Hippocampal formation (tissue), 2 donors: Measurements from ENCODE around the gene MUCL3.
"Not testable (repeated sequence)": the region's sequence is repeated elsewhere in the genome, so short reads cannot be mapped to it uniquely, and the experiment has no call there.

Experiments used
- DNase-seq, 2 donors: peaks; one replicate each; lab custom pipeline; 2025; lab: John Stamatoyannopoulos, UW

The MUCL3 gene

GRCh38 chr6:30979690-30980089 is 38.9 kb downstream of the MUCL3 start:
- DNase-seq = no peak

GRCh38 chr6:30981942-30982772 is 41.4 kb downstream of the MUCL3 start:
- no peak for DNase-seq

GRCh38 chr6:30983439-30983838 is 42.7 kb downstream of the MUCL3 start, which contains the start of gene MUC21:
TSS of gene MUC21 (plus strand) at chr6:30983718. CDS start at chr6:30983959, 241 bp downstream.
- no peak for DNase-seq

- DNase-seq = no peak
These were observed 44.7 kb downstream of the MUCL3 start for GRCh38 chr6:30985490-30985889.

- DNase-seq = no peak
These were observed 46.5 kb downstream of the MUCL3 start for GRCh38 chr6:30987304-30987703.

- DNase-seq = no peak
These were observed 47.5 kb downstream of the MUCL3 start for GRCh38 chr6:30988209-30988825.

- no peak for DNase-seq
These were observed 49.8 kb downstream of the MUCL3 start for GRCh38 chr6:30990422-30991086.

GRCh38 chr6:30991891-30992290 is 51.1 kb downstream of the MUCL3 start:
- no peak for DNase-seq

GRCh38 chr6:30997301-30997700 is 56.5 kb downstream of the MUCL3 start:
- DNase-seq = no peak

- no peak for DNase-seq
These were observed 58.0 kb downstream of the MUCL3 start for GRCh38 chr6:30998785-30999184.

- DNase-seq = not testable (repeated sequence)
These were observed 59.5 kb downstream of the MUCL3 start for GRCh38 chr6:31000067-31000860.

GRCh38 chr6:31001281-31001888 is 60.6 kb downstream of the MUCL3 start:
- DNase-seq = no peak

- no peak for DNase-seq
These were observed 61.7 kb downstream of the MUCL3 start for GRCh38 chr6:31002471-31002870.
